Measurements from ENCODE around the gene INTS7. TPM values are rescaled to one million over a fixed set of nuclear protein-coding genes. Genes with fewer than 3 reads are reported as not detected.

The INTS7 gene
- total and polyA plus RNA-seq, 2 of the 4 experiments (the other 2 are of a cell fraction): 8.3 to 24.9 TPM

DNA sequence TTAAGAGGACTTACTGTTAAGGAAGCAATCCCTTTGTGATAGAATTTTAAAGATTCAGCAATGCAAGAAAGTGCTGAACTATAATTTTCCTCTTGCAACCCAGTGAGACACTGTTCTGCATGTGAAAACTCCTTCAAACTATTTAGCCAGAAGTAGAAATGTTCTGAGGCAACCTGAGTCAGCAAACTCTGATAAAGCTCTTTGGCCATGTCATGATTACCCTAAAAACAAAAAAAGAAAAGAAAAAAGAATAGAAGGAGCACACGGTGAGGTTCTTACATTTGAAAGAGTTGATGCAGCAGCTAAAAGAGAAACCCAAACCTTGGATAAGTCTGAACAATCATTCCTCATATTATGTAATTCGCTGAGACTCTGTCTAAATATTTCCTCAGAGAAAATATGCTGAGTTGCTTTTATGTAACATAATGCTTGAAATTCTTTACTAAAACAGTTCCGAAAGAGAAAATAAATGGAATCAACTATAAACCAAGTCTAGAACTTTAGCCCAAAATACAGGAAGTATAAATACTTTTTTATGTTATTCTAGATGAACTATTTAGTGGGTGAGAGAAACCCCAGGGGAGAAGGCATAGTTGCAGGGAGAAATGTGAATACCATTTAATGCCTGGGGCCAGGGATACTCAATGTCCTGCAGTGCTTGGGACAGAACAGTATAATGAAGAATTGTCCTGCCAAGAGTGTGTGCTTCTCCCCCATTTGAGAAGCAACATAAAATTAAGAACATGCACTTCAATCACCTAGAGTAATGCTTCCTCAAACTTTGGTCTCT lies 60.0 kb downstream of the INTS7 start:
- no peak overlapping the region for H2AK9ac ChIP-seq (replicated peaks; ENCODE audit: low read depth, low read length, poor library complexity)
- H2BK15ac ChIP-seq (ENCODE audit: low read depth, low read length): no peak overlapping the region
- dilution Hi-C loops (cut with HindIII; ENCODE audit: low sequenced_read_pairs, unreplicated experiment) (no loop called here), in situ Hi-C loops (cut with MboI; ENCODE audit: low sequenced_read_pairs) (no loop called here), intact Hi-C loops (cut with micrococcal nuclease) (no loop called here)
- ATAC-seq (ENCODE audit: low read depth): peak; percentile 68
- peak; percentile 15 for DNase-seq
- POLR2A ChIA-PET (ENCODE audit: unreplicated experiment): no interaction called here
- no peak overlapping the region for H2AK5ac ChIP-seq (ENCODE audit: low read depth, low read length)
- no peak overlapping the region for H3K14ac ChIP-seq (replicated peaks; ENCODE audit: low read depth, low read length)
- H4K5ac ChIP-seq (ENCODE audit: low read depth, low read length): no peak overlapping the region
- CTCF ChIA-PET: interaction anchor here (1.3 kb wide), 1 partner anchor 60 kb away, joined by 3 read pairs; the partner anchor contains the start of gene DTL
- H3K36me3 ChIP-seq (ENCODE audit: control insufficient read depth, insufficient read depth, low read length): peaks cover 4% of the 10 kb centered on the region
- no peak overlapping the region for H3K23ac ChIP-seq (ENCODE audit: low read depth, low read length)
- H2BK5ac ChIP-seq (ENCODE audit: low read depth, low read length, poor library complexity, severe bottlenecking): no peak overlapping the region
- peak overlapping the region; percentile 24; the same call in 1 of the 2 replicates for H3K4me2 ChIP-seq (ENCODE audit: low read depth, low read length)
- no peak overlapping the region for H2BK20ac ChIP-seq (ENCODE audit: low read depth, low read length)
- no peaks in the 10 kb centered on the region for H3K27me3 ChIP-seq (ENCODE audit: control insufficient read depth, insufficient read depth, low read length)
- peaks cover 4% of the 10 kb centered on the region; the same call in 1 of the 2 replicates for H3K9me1 ChIP-seq (ENCODE audit: insufficient read depth, low read length)
- H3K18ac ChIP-seq (ENCODE audit: low read depth, low read length): no peak overlapping the region
- H4K8ac ChIP-seq (ENCODE audit: low read depth in 2 of 2, low read length in 2 of 2): no peak overlapping the region
- H2BK120ac ChIP-seq (ENCODE audit: low read depth, low read length): no peak overlapping the region
- no TSS peak for BruUV-seq (replicated peaks)
- TF ChIP-seq MAFK (IDR thresholded peaks at IDR 0.05; ENCODE audit: low read depth, low read length) (peak; percentile 72), RCOR1 (IDR thresholded peaks at IDR 0.05; ENCODE audit: insufficient replicate concordance, low read length) (no peak)
- H3K4me3 ChIP-seq (ENCODE audit: insufficient read depth, low read depth, low read length): no peak overlapping the region
- H3K56ac ChIP-seq (ENCODE audit: extremely low read depth, insufficient read depth, low read length): no peak overlapping the region
- peaks cover 2% of the 10 kb centered on the region; the same call in 1 of the 2 replicates for H3K4me1 ChIP-seq (ENCODE audit: control insufficient read depth, insufficient read depth, low read length)
- no peak overlapping the region for H3K4ac ChIP-seq (ENCODE audit: low read depth, low read length)
- H3K27ac ChIP-seq (ENCODE audit: insufficient read depth, low read length): peak overlapping the region; percentile 32; the same call in 1 of the 2 replicates
- H4K20me1 ChIP-seq (ENCODE audit: insufficient read depth, low read length): no peaks in the 10 kb centered on the region
- no CpG with 5 or more reads among the region's 3 CpGs for WGBS, 2 experiments (ENCODE audit: extremely low coverage in 2 of 2, insufficient read length in 1 of 2)
- H3K9ac ChIP-seq (ENCODE audit: low read depth, low read length): no peak overlapping the region
- no peaks in the 10 kb centered on the region for H3K9me3 ChIP-seq (ENCODE audit: control insufficient read depth, insufficient read depth, low read length)
- no peaks in the 10 kb centered on the region for H3K79me1 ChIP-seq (ENCODE audit: low read depth in 1 of 2, low read length in 2 of 2)
- H2AFZ ChIP-seq (replicated peaks; ENCODE audit: low read length, poor library complexity): no peak overlapping the region
- no peak overlapping the region for H4K91ac ChIP-seq (ENCODE audit: insufficient read depth, low read depth, low read length)

Data from IMR-90 (cell line).